B cell (primary cell): ENCODE data around the gene PACC1. TPM values are rescaled to one million over a fixed set of nuclear protein-coding genes. Genes with fewer than 3 reads are reported as not detected.

Source experiments
- ATAC-seq: fragments of 200-7000 bp; cut with Tn5 transposase; one replicate; pipeline ENCODE4 v1.10.0; 2021; ENCODE audit warnings: low read depth, mild to moderate bottlenecking, moderate number of reproducible peaks, moderate library complexity
- CTCF ChIA-PET: fragments of 350-600 bp; sonication (Branson Sonifier 250); formaldehyde crosslinking; loops from one replicate; lab custom pipeline; 2021; ENCODE audit warnings: antibody characterized with exemption, inconsistent platforms; lab: Charles Lee
- POLR2A ChIA-PET: fragments of 350-600 bp; sonication (Branson Sonifier 250); formaldehyde crosslinking; loops from one replicate; lab custom pipeline; 2021; ENCODE audit warnings: antibody characterized with exemption; lab: Charles Lee
- DNase-seq: peaks from one replicate; pipeline ENCODE4 v3.0.0; 2013
- H2AFZ ChIP-seq: 2 replicates; pipeline ENCODE4 v1.6.1; 2012; ENCODE audit warnings: mild to moderate bottlenecking, low read depth, low read length; ENCODE audit not compliant: insufficient read depth, poor library complexity, severe bottlenecking
- H3K27ac ChIP-seq, 2 donors: 1 replicate in 1 of 2; 2 replicates in 1 of 2; pipeline ENCODE4 v1.5.1; 2012 to 2013; ENCODE audit warnings: low read length in 2 of 2, mild to moderate bottlenecking in 2 of 2, moderate library complexity in 1 of 2
- H3K27me3 ChIP-seq, 4 experiments: fragments of 200-600 bp in 1 of 4; sonication (generic) in 1 of 4; replicated peaks in 1 of 4; 1 replicate in 2 of 4; 2 replicates in 2 of 4; pipeline versions ENCODE4 v1.6.1 to v1.7.0; 2013 to 2016; ENCODE audit warnings: low read length in 3 of 4, mild to moderate bottlenecking in 2 of 4, mixed read lengths in 1 of 4, moderate library complexity in 1 of 4; ENCODE audit not compliant: insufficient read depth in 4 of 4, control insufficient read depth in 3 of 4; ENCODE audit errors: control extremely low read depth in 1 of 4
- H3K36me3 ChIP-seq, 2 experiments: replicated peaks in 1 of 2; 1 replicate in 1 of 2; 2 replicates in 1 of 2; pipeline versions ENCODE4 v1.6.1 to v1.7.1; 2013; ENCODE audit warnings: low read length in 1 of 2; ENCODE audit not compliant: insufficient read depth in 2 of 2, control insufficient read depth in 1 of 2; ENCODE audit errors: control extremely low read depth in 1 of 2, extremely low read depth in 1 of 2
- H3K4me1 ChIP-seq, 2 donors: fragments of 200-600 bp in 1 of 2; sonication (generic) in 1 of 2; 1 replicate in 1 of 2; 2 replicates in 1 of 2; pipeline versions ENCODE4 v1.5.1 to v1.6.1; 2013 to 2017; ENCODE audit warnings: low read length in 2 of 2; ENCODE audit not compliant: control insufficient read depth in 2 of 2, insufficient read depth in 2 of 2
- H3K4me2 ChIP-seq: replicated peaks from 2 replicates; pipeline ENCODE3; 2012; ENCODE audit warnings: mild to moderate bottlenecking, low read depth, low read length; ENCODE audit not compliant: poor library complexity, severe bottlenecking
- H3K4me3 ChIP-seq, 5 experiments: fragments of 200-600 bp in 1 of 5; sonication (generic) in 1 of 5; 1 replicate in 3 of 5; 2 replicates in 2 of 5; pipeline versions ENCODE4 v1.5.1 to v1.7.0; 2011 to 2016; ENCODE audit warnings: low read length in 4 of 5, mild to moderate bottlenecking in 4 of 5, low read depth in 2 of 5, control low read depth in 1 of 5, moderate library complexity in 1 of 5; ENCODE audit not compliant: insufficient read depth in 1 of 5; ENCODE audit errors: control extremely low read depth in 1 of 5, extremely low read depth in 1 of 5
- H3K79me2 ChIP-seq: fragments of 200-600 bp; sonication (generic); one replicate; pipeline ENCODE4 v1.6.0; 2016; ENCODE audit warnings: low read length; ENCODE audit not compliant: control insufficient read depth, insufficient read depth
- H3K9ac ChIP-seq: fragments of 200-600 bp; sonication (generic); 2 replicates; pipeline ENCODE4 v1.6.1; 2017; ENCODE audit warnings: mild to moderate bottlenecking, low read length, moderate library complexity
- H3K9me3 ChIP-seq, 3 donors: one replicate each; pipeline versions ENCODE4 v1.6.1 to v1.7.1; 2013; ENCODE audit warnings: low read length in 2 of 3; ENCODE audit not compliant: control insufficient read depth in 2 of 3, insufficient read depth in 1 of 3; ENCODE audit errors: control extremely low read depth in 1 of 3
- H4K20me1 ChIP-seq: 2 replicates; pipeline ENCODE4 v1.6.0; 2012; ENCODE audit warnings: mild to moderate bottlenecking, low read length; ENCODE audit not compliant: insufficient read depth, control insufficient read depth, poor library complexity, severe bottlenecking
- H3K27ac Mint-ChIP-seq: one replicate; pipeline ENCODE4 v1.8.0; 2021; ENCODE audit warnings: mixed read lengths
- H3K27me3 Mint-ChIP-seq: one replicate; pipeline ENCODE4 v1.8.0; 2021; ENCODE audit warnings: mixed read lengths
- H3K4me1 Mint-ChIP-seq: one replicate; pipeline ENCODE4 v1.8.0; 2021; ENCODE audit warnings: mixed read lengths
- H3K4me3 Mint-ChIP-seq: one replicate; pipeline ENCODE4 v1.8.0; 2021; ENCODE audit warnings: mixed read lengths
- H3K9me3 Mint-ChIP-seq: one replicate; pipeline ENCODE4 v1.8.0; 2022; ENCODE audit warnings: mixed read lengths; ENCODE audit not compliant: insufficient read depth
- EZH2 ChIP-seq: IDR thresholded peaks from 2 replicates; pipeline ENCODE4 v1.6.1; 2012; ENCODE audit warnings: borderline replicate concordance, low read depth, mild to moderate bottlenecking, moderate library complexity, low read length; ENCODE audit not compliant: insufficient read depth, poor library complexity, severe bottlenecking
- WGBS: methylation state at CpG from one replicate; pipeline ENCODE4 v1.1.5; 2013; ENCODE audit warnings: missing lambda C conversion rate; ENCODE audit not compliant: insufficient coverage; 5-methylcytosine and 5-hydroxymethylcytosine counted together
- intact Hi-C: fragments of 100-400 bp; cut with micrococcal nuclease; formaldehyde crosslinking; loops from one replicate; pipeline ENCODE4 v1.10.0; 2022
- polyA plus RNA-seq: library from polyadenylated mRNA; depleted of rRNA; stranded (reverse); fragments of >200 nt; gene quantifications from 2 replicates; pipeline ENCODE4 v1.2.3, GENCODE V29; 2012
- total RNA-seq, 2 donors: library from RNA; stranded (reverse); fragments of 120-200 nt in 1 of 2; gene quantifications; 1 replicate in 1 of 2; 2 replicates in 1 of 2; pipeline versions ENCODE4 v1.2.3 to v1.2.4, GENCODE V29; 2013 to 2022
- TF ChIP-seq, protein P1 (sequence below): fragments of 200-600 bp; IDR thresholded peaks from one replicate; pipeline ENCODE4 v1.8.0; 2022; ENCODE audit warnings: antibody characterized with exemption, mild to moderate bottlenecking

The PACC1 gene
- total and polyA plus RNA-seq, 2 donors (not counting 1 experiment from before 2014, with no cell fraction given): 15.9 to 18.3 TPM

GRCh38 chr1:212381397-212382035 is 33.2 kb downstream of the PACC1 start:
- CTCF ChIA-PET: interaction anchor here (2.1 kb wide), 1 partner anchor 13 kb away, joined by 6 read pairs; no protein-coding TSS in a partner anchor

GRCh38 chr1:212379366-212379765 is 35.3 kb downstream of the PACC1 start:
- H3K4me3 Mint-ChIP-seq: no peak overlapping the region
- no peak for ATAC-seq
- intact Hi-C loops: no loop called here
- H3K9me3 ChIP-seq: no peaks in the 10 kb centered on the region
- no peaks in the 10 kb centered on the region for H3K4me1 Mint-ChIP-seq
- peaks cover 8 to 70% of the 10 kb centered on the region in 2 experiments for H3K36me3 ChIP-seq
- H3K79me2 ChIP-seq: no peaks in the 10 kb centered on the region
- DNase-seq: no peak
- ChIA-PET CTCF (no interaction called here), POLR2A (interaction anchor here (0.7 kb wide), 1 partner anchor 316 kb away, joined by 3 read pairs; no protein-coding TSS in a partner anchor)
- no peak overlapping the region for H2AFZ ChIP-seq
- no peak overlapping the region for H3K9ac ChIP-seq
- H3K27me3 ChIP-seq: no peaks in the 10 kb centered on the region
- H4K20me1 ChIP-seq: no peaks in the 10 kb centered on the region
- no peak overlapping the region for H3K27ac Mint-ChIP-seq
- no peak for TF ChIP-seq EZH2
- TF ChIP-seq, protein P1, sequence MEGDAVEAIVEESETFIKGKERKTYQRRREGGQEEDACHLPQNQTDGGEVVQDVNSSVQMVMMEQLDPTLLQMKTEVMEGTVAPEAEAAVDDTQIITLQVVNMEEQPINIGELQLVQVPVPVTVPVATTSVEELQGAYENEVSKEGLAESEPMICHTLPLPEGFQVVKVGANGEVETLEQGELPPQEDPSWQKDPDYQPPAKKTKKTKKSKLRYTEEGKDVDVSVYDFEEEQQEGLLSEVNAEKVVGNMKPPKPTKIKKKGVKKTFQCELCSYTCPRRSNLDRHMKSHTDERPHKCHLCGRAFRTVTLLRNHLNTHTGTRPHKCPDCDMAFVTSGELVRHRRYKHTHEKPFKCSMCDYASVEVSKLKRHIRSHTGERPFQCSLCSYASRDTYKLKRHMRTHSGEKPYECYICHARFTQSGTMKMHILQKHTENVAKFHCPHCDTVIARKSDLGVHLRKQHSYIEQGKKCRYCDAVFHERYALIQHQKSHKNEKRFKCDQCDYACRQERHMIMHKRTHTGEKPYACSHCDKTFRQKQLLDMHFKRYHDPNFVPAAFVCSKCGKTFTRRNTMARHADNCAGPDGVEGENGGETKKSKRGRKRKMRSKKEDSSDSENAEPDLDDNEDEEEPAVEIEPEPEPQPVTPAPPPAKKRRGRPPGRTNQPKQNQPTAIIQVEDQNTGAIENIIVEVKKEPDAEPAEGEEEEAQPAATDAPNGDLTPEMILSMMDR: no peak
- WGBS: no CpG with 5 or more reads among the region's 2 CpGs
- H3K4me1 ChIP-seq: no peaks in the 10 kb centered on the region
- H3K9me3 Mint-ChIP-seq: no peaks in the 10 kb centered on the region
- H3K27ac ChIP-seq: no peak overlapping the region
- H3K4me3 ChIP-seq: no peak overlapping the region
- no peak overlapping the region for H3K4me2 ChIP-seq
- H3K27me3 Mint-ChIP-seq: no peaks in the 10 kb centered on the region

More at GRCh38 chr1:212381397-212382035, 33.2 kb downstream of the PACC1 start:
- Histone ChIP-seq H3K79me2 (peaks cover 4% of the 10 kb centered on the region), H3K9me3 (no peaks in the 10 kb centered on the region), H3K9ac (no peak overlapping the region), H3K36me3 (peaks cover 12 to 83% of the 10 kb centered on the region in 2 experiments), H3K4me3 (no peak overlapping the region), H3K4me2 (no peak overlapping the region), H2AFZ (no peak overlapping the region), H4K20me1 (no peaks in the 10 kb centered on the region), H3K27me3 (no peaks in the 10 kb centered on the region), H3K27ac (no peak overlapping the region), H3K4me1 (no peaks in the 10 kb centered on the region)
- no peaks in the 10 kb centered on the region for H3K4me1 Mint-ChIP-seq
- no peak overlapping the region for H3K27ac Mint-ChIP-seq
- H3K27me3 Mint-ChIP-seq: no peaks in the 10 kb centered on the region
- POLR2A ChIA-PET: no interaction called here
- intact Hi-C loops: no loop called here
- H3K4me3 Mint-ChIP-seq: no peak overlapping the region
- DNase-seq (no peak), ATAC-seq (no peak)
- TF ChIP-seq, protein P1: no peak
- TF ChIP-seq EZH2: no peak
- WGBS: 81% methylated on average over 2 of the region's 4 CpGs
- H3K9me3 Mint-ChIP-seq: no peaks in the 10 kb centered on the region
